WTC11 (cell line): ENCODE data around the gene HOXB5.

ENCODE experiments used
- IRF2 ChIP-seq: sonication (generic); formaldehyde crosslinking; IDR thresholded peaks from 2 replicates; pipeline ENCODE4 v1.8.0; 2022; ENCODE audit warnings: low read depth, missing genetic modification reagents, borderline replicate concordance
- ZNF138 ChIP-seq: sonication (generic); formaldehyde crosslinking; conservative IDR thresholded peaks from 2 replicates; pipeline ENCODE4 v1.8.1; 2022; ENCODE audit warnings: mild to moderate bottlenecking, moderate library complexity, missing genetic modification reagents
- TF ChIP-seq, protein P1 (sequence below): fragments of 200-600 bp; IDR thresholded peaks from 2 replicates; pipeline ENCODE4 v1.8.0; 2022; ENCODE audit warnings: antibody characterized with exemption

DNA sequence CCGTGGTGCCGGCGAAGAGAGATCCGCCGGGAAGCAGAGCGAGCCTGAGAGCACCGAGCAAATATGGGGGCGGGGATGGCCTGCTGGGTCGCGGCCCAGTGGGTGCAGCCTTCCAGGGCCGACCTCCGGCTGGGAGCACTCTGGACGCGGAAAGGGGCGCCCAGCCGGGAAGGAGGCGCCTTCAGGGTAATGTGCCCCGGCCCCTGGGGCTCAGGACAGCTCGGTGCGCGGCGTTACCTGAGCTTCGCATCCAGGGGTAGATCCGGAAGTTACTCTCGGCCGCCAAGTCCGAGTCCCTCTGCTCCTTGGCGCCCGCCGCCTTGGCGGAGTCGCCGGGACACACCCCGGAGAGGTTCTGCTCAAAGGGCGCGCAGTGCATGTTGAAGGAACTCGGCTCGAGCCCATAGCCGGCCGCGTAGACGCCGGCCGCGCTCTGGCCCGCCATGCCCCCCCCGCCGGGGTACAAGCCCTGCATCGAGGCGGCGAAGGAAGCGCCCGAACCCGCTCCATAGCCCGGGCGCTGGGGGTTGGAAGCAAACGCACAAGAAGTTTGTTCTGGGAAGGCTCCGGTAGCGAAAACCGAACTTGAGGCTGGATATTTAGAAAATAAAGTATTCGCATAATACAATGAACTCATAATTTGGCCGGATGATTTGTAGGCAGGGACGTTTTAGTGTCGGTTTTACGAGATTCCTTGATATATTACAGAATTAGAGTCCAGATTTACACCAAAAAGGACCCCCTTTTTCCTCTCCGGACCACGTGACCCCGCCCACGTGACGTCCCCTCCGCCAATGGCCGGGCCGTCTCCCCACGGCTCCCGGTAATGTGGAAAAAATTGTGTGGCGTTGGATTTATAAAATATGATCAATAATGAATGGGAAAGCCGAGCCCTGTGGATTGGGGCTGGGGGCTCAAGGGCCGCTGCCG, 17.0 kb upstream of the HOXB5 start, which contains the start of gene HOXB7:
- TF ChIP-seq ZNF138 (CRISPR knock-in tag) (no peak), IRF2 (no peak)
- TF ChIP-seq, protein P1, sequence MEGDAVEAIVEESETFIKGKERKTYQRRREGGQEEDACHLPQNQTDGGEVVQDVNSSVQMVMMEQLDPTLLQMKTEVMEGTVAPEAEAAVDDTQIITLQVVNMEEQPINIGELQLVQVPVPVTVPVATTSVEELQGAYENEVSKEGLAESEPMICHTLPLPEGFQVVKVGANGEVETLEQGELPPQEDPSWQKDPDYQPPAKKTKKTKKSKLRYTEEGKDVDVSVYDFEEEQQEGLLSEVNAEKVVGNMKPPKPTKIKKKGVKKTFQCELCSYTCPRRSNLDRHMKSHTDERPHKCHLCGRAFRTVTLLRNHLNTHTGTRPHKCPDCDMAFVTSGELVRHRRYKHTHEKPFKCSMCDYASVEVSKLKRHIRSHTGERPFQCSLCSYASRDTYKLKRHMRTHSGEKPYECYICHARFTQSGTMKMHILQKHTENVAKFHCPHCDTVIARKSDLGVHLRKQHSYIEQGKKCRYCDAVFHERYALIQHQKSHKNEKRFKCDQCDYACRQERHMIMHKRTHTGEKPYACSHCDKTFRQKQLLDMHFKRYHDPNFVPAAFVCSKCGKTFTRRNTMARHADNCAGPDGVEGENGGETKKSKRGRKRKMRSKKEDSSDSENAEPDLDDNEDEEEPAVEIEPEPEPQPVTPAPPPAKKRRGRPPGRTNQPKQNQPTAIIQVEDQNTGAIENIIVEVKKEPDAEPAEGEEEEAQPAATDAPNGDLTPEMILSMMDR, result no peak
